ENCODE results near the gene EEIG1. TPM values are rescaled to one million over a fixed set of nuclear protein-coding genes. Genes with fewer than 3 reads are reported as not detected.

The EEIG1 gene
- total and polyA plus RNA-seq, 9 of the 15 experiments (the other 6 are each of a cell fraction or from before 2014, with no cell fraction given): 0.17 to 16.7 (median 3.6) TPM

GRCh38 chr9:127942216-127943010, 38.4 kb downstream of the EEIG1 start (continued):
- TF ChIP-seq FOXP4 (CRISPR knock-in tag; IDR thresholded peaks at IDR 0.05; ENCODE audit: borderline replicate concordance) (no peak), TBL1XR1 (IDR thresholded peaks at IDR 0.05; ENCODE audit: low read length in 2 of 2) (0 out of 4 replicates have a peak, but pooled peaks of 1 of the 2 experiments have one; percentile 34), ATF2 (CRISPR knock-in tag; IDR thresholded peaks at IDR 0.05) (no peak), SIX5 (IDR thresholded peaks at IDR 0.05; ENCODE audit: borderline replicate concordance in 1 of 2, insufficient read depth in 1 of 2, low read depth in 1 of 2, low read length in 2 of 2) (no peak), ZNF143 (CRISPR knock-in tag; IDR thresholded peaks at IDR 0.05) (no peak), ZBTB2 (IDR thresholded peaks at IDR 0.05) (peak; percentile 72; the same call in 1 of the 2 replicates), POLR2G (IDR thresholded peaks at IDR 0.05; ENCODE audit: low read depth, low read length) (0 out of 2 replicates have a peak, but pooled peaks have one; percentile 34), SIN3B (IDR thresholded peaks at IDR 0.05; ENCODE audit: low read depth) (no peak), CC2D1A (IDR thresholded peaks at IDR 0.05) (0 out of 2 replicates have a peak, but pooled peaks have one; percentile 29), TFAP4 (CRISPR knock-in tag; IDR thresholded peaks at IDR 0.05; ENCODE audit: borderline replicate concordance) (peak; percentile 67; the same call in 1 of the 2 replicates), ZNF740 (CRISPR knock-in tag; IDR thresholded peaks at IDR 0.05) (peak; percentile 83), ZNF740 (tag; IDR thresholded peaks at IDR 0.05) (no peak), CTBP1 (IDR thresholded peaks at IDR 0.05; ENCODE audit: borderline replicate concordance) (0 out of 2 replicates have a peak, but pooled peaks have one; percentile 18), ZNF134 (CRISPR knock-in tag; conservative IDR thresholded peaks at IDR 0.05) (no peak), SMARCB1 (IDR thresholded peaks at IDR 0.05; ENCODE audit: insufficient read length, low read depth) (no peak), CBFB (CRISPR knock-in tag; IDR thresholded peaks at IDR 0.05) (peak; percentile 33; the same call in 1 of the 2 replicates), RCOR1 (IDR thresholded peaks at IDR 0.05; ENCODE audit: borderline replicate concordance in 1 of 2, low read depth in 2 of 2, low read length in 2 of 2) (0 out of 4 replicates have a peak, but pooled peaks of 1 of the 2 experiments have one; percentile 16)

All from K562 (cell line).